ENCODE measurements around the gene FSTL1.

Gene FSTL1

GRCh38 chr3:120418446-120418845 lies 32.3 kb downstream of the FSTL1 start:
- TF ChIP-seq CTCF (conservative IDR thresholded peaks at IDR 0.05; ENCODE audit: control insufficient read depth, insufficient read depth, low read depth, low read length) = no peak
- H3K4me3 ChIP-seq (ENCODE audit: control insufficient read depth, low read depth, low read length) = no peak overlapping the region
- DNase-seq (ENCODE audit: low read depth) = no peak

GRCh38 chr3:120417272-120417911 lies 33.4 kb downstream of the FSTL1 start:
- H3K4me3 ChIP-seq (ENCODE audit: control insufficient read depth, low read depth, low read length) = no peak overlapping the region
- DNase-seq (ENCODE audit: low read depth) = peak; percentile 98
- peak; percentile 87 for TF ChIP-seq CTCF (conservative IDR thresholded peaks at IDR 0.05; ENCODE audit: control insufficient read depth, insufficient read depth, low read depth, low read length)

GRCh38 chr3:120416868-120417267 lies 33.9 kb downstream of the FSTL1 start:
- DNase-seq (ENCODE audit: low read depth) = no peak
- no peak for TF ChIP-seq CTCF (conservative IDR thresholded peaks at IDR 0.05; ENCODE audit: control insufficient read depth, insufficient read depth, low read depth, low read length)
- H3K4me3 ChIP-seq (ENCODE audit: control insufficient read depth, low read depth, low read length) = no peak overlapping the region

GRCh38 chr3:120415756-120416155 lies 35.0 kb downstream of the FSTL1 start:
- H3K4me3 ChIP-seq (ENCODE audit: control insufficient read depth, low read depth, low read length) = no peak overlapping the region
- DNase-seq (ENCODE audit: low read depth) = no peak
- no peak for TF ChIP-seq CTCF (conservative IDR thresholded peaks at IDR 0.05; ENCODE audit: control insufficient read depth, insufficient read depth, low read depth, low read length)

- no peak overlapping the region for H3K4me3 ChIP-seq (ENCODE audit: control insufficient read depth, low read depth, low read length)
- TF ChIP-seq CTCF (conservative IDR thresholded peaks at IDR 0.05; ENCODE audit: control insufficient read depth, insufficient read depth, low read depth, low read length) = no peak
- DNase-seq (ENCODE audit: low read depth) = no peak
Measured at GRCh38 chr3:120410541-120410940, 40.3 kb downstream of the FSTL1 start.

- no peak for DNase-seq (ENCODE audit: low read depth)
- no peak for TF ChIP-seq CTCF (conservative IDR thresholded peaks at IDR 0.05; ENCODE audit: control insufficient read depth, insufficient read depth, low read depth, low read length)
- H3K4me3 ChIP-seq (ENCODE audit: control insufficient read depth, low read depth, low read length) = no peak overlapping the region
Measured at GRCh38 chr3:120410116-120410515, 40.7 kb downstream of the FSTL1 start.
